HEK293T (cell line): Measurements from ENCODE around the gene LRRFIP1.

Source experiments
- CTCF ChIA-PET: fragments of 350-600 bp; formaldehyde crosslinking; extraction: SDS; loops from one replicate; lab custom pipeline; 2021; ENCODE audit warnings: antibody characterized with exemption, inconsistent platforms; lab: Yijun Ruan, JAX
- POLR2A ChIA-PET: fragments of 350-600 bp; formaldehyde crosslinking; extraction: SDS; loops from one replicate; lab custom pipeline; 2020; ENCODE audit warnings: antibody characterized with exemption, inconsistent platforms; lab: Yijun Ruan, JAX
- DNase-seq: peaks from one replicate; pipeline ENCODE4 v3.0.0; 2012; ENCODE audit warnings: mixed read lengths; ENCODE audit errors: extremely low spot score
- ARNT ChIP-seq: fragments of 450-650 bp; IDR thresholded peaks from 2 replicates; pipeline ENCODE4 v1.6.1; 2017; ENCODE audit warnings: mild to moderate bottlenecking
- BHLHE40 ChIP-seq: fragments of 450-650 bp; IDR thresholded peaks from 2 replicates; pipeline ENCODE4 v1.6.1; 2016; ENCODE audit warnings: mild to moderate bottlenecking, moderate library complexity, borderline replicate concordance
- CTBP1 ChIP-seq: fragments of 450-650 bp; IDR thresholded peaks from 2 replicates; pipeline ENCODE4 v1.6.1; 2016; ENCODE audit warnings: borderline replicate concordance
- ELF4 ChIP-seq: fragments of 450-650 bp; IDR thresholded peaks from 2 replicates; pipeline ENCODE4 v1.6.1; 2017; ENCODE audit warnings: antibody characterized with exemption
- FOXA1 ChIP-seq: fragments of 450-650 bp; IDR thresholded peaks from 2 replicates; pipeline ENCODE4 v1.6.1; 2016; ENCODE audit warnings: mild to moderate bottlenecking
- FOXK2 ChIP-seq: fragments of 450-650 bp; IDR thresholded peaks from 2 replicates; pipeline ENCODE4 v1.6.1; 2016; ENCODE audit warnings: mild to moderate bottlenecking
- FOXM1 ChIP-seq: fragments of 450-650 bp; IDR thresholded peaks from 2 replicates; pipeline ENCODE4 v1.6.1; 2017; ENCODE audit warnings: mild to moderate bottlenecking, borderline replicate concordance
- HDGF ChIP-seq: fragments of 450-650 bp; IDR thresholded peaks from 2 replicates; pipeline ENCODE4 v1.6.1; 2017; ENCODE audit warnings: antibody characterized with exemption, borderline replicate concordance
- L3MBTL2 ChIP-seq: fragments of 450-650 bp; conservative IDR thresholded peaks from 2 replicates; pipeline ENCODE4 v1.6.1; 2016; ENCODE audit warnings: mild to moderate bottlenecking
- LEF1 ChIP-seq: fragments of 450-650 bp; IDR thresholded peaks from 2 replicates; pipeline ENCODE4 v1.6.1; 2017; ENCODE audit warnings: mild to moderate bottlenecking, borderline replicate concordance
- NFRKB ChIP-seq: fragments of 450-650 bp; IDR thresholded peaks from 2 replicates; pipeline ENCODE4 v1.6.1; 2016; ENCODE audit warnings: mild to moderate bottlenecking, moderate library complexity
- PKNOX1 ChIP-seq: fragments of 450-650 bp; IDR thresholded peaks from 2 replicates; pipeline ENCODE4 v1.6.1; 2016
- SP1 ChIP-seq: fragments of 450-650 bp; IDR thresholded peaks from 2 replicates; pipeline ENCODE4 v1.6.1; 2017
- SUZ12 ChIP-seq: fragments of 450-650 bp; IDR thresholded peaks from 2 replicates; pipeline ENCODE4 v1.6.1; 2016; ENCODE audit warnings: mild to moderate bottlenecking
- TARDBP ChIP-seq: fragments of 450-650 bp; IDR thresholded peaks from 2 replicates; pipeline ENCODE4 v1.6.1; 2016
- ZNF384 ChIP-seq: fragments of 450-650 bp; IDR thresholded peaks from 2 replicates; pipeline ENCODE4 v1.6.1; 2016

LRRFIP1 gene

GRCh38 chr2:237599465-237600110 lies 27.8 kb upstream of the LRRFIP1 start:
- no peak for TF ChIP-seq FOXK2
- no peak for TF ChIP-seq SP1
- TF ChIP-seq TARDBP = no peak
- TF ChIP-seq BHLHE40 = no peak
- no peak for TF ChIP-seq ELF4
- no peak for TF ChIP-seq PKNOX1
- TF ChIP-seq FOXM1 = no peak
- no peak for TF ChIP-seq CTBP1
- no peak for TF ChIP-seq ZNF384
- no peak for TF ChIP-seq ARNT
- TF ChIP-seq L3MBTL2 = no peak
- no peak for TF ChIP-seq HDGF
- no peak for TF ChIP-seq FOXA1
- no peak for TF ChIP-seq NFRKB
- TF ChIP-seq SUZ12 = no peak
- no peak for TF ChIP-seq LEF1
- DNase-seq = no peak
- POLR2A ChIA-PET = no interaction called here
- CTCF ChIA-PET = interaction anchor here (0.7 kb wide), 1 partner anchor 146 kb away, joined by 3 read pairs; no protein-coding TSS in a partner anchor

GRCh38 chr2:237600205-237600846 lies 27.1 kb upstream of the LRRFIP1 start:
- CTCF ChIA-PET = interaction anchor here (0.6 to 1.4 kb wide), 4 partner anchors 19 to 881 kb away, joined by 3 to 5 read pairs (median 4); no protein-coding TSS in a partner anchor
- no peak for DNase-seq
- POLR2A ChIA-PET = no interaction called here
- TF ChIP-seq PKNOX1 = no peak
- TF ChIP-seq L3MBTL2 = no peak
- no peak for TF ChIP-seq BHLHE40
- no peak for TF ChIP-seq FOXK2
- no peak for TF ChIP-seq FOXM1
- TF ChIP-seq NFRKB = no peak
- TF ChIP-seq CTBP1 = no peak
- TF ChIP-seq ARNT = no peak
- TF ChIP-seq SP1 = no peak
- no peak for TF ChIP-seq HDGF
- TF ChIP-seq TARDBP = no peak
- TF ChIP-seq FOXA1 = no peak
- no peak for TF ChIP-seq SUZ12
- TF ChIP-seq ZNF384 = no peak
- no peak for TF ChIP-seq ELF4
- no peak for TF ChIP-seq LEF1

GRCh38 chr2:237601453-237602116 lies 25.8 kb upstream of the LRRFIP1 start:
- CTCF ChIA-PET = interaction anchor here (1.1 to 1.4 kb wide), 2 partner anchors 30 to 89 kb away, joined by 3 to 5 read pairs; no protein-coding TSS in a partner anchor
- no peak for DNase-seq
- POLR2A ChIA-PET = no interaction called here
- TF ChIP-seq ARNT (no peak), ELF4 (no peak), SP1 (no peak), NFRKB (no peak), TARDBP (no peak), FOXK2 (no peak), ZNF384 (no peak), BHLHE40 (no peak), FOXA1 (no peak), HDGF (no peak), LEF1 (no peak), FOXM1 (no peak), L3MBTL2 (no peak), PKNOX1 (no peak), SUZ12 (no peak), CTBP1 (no peak)

- TF ChIP-seq ZNF384 (no peak), FOXK2 (no peak), L3MBTL2 (no peak), SP1 (no peak), FOXA1 (no peak), LEF1 (no peak), BHLHE40 (no peak), FOXM1 (no peak), HDGF (no peak), NFRKB (no peak), PKNOX1 (no peak), ELF4 (no peak), SUZ12 (no peak), ARNT (no peak), CTBP1 (no peak)
- DNase-seq = no peak
- ChIA-PET CTCF (interaction anchor here (1.1 kb wide), 1 partner anchor 31 kb away, joined by 3 read pairs; no protein-coding TSS in a partner anchor), POLR2A (no interaction called here)
Measured at GRCh38 chr2:237602409-237602808, 25.0 kb upstream of the LRRFIP1 start.
